Kidney (tissue), 14 donors: ENCODE data around the gene COG2. TPM values are rescaled to one million over a fixed set of nuclear protein-coding genes. Genes with fewer than 3 reads are reported as not detected.

ENCODE experiments used
- DNase-seq, 5 donors: peaks; one replicate each; pipeline ENCODE4 v3.0.0-alpha.2; 2013 to 2020
- FAIRE-seq: peaks from 2 replicates; lab custom pipeline; 2012; peaks lifted over from hg19 to GRCh38; lab: Jason Lieb, UNC
- H3K27ac ChIP-seq, 2 donors: one replicate each; pipeline ENCODE4 v1.7.0; 2013; ENCODE audit warnings: low read depth in 2 of 2, low read length in 2 of 2, inconsistent platforms in 1 of 2
- H3K27me3 ChIP-seq: one replicate; pipeline ENCODE4 v1.7.1; 2013; ENCODE audit warnings: low read length, inconsistent platforms; ENCODE audit not compliant: control insufficient read depth, insufficient read depth
- H3K36me3 ChIP-seq, 3 donors: one replicate each; pipeline versions ENCODE4 v1.7.0 to v1.7.1; 2013; ENCODE audit warnings: low read length in 3 of 3, control low read depth in 1 of 3, inconsistent platforms in 1 of 3; ENCODE audit not compliant: insufficient read depth in 3 of 3, control insufficient read depth in 2 of 3
- H3K4me1 ChIP-seq, 3 donors: one replicate each; pipeline versions ENCODE4 v1.7.0 to v1.7.1; 2013; ENCODE audit warnings: low read length in 3 of 3, inconsistent platforms in 1 of 3, low read depth in 1 of 3; ENCODE audit not compliant: control insufficient read depth in 2 of 3, insufficient read depth in 2 of 3
- H3K4me3 ChIP-seq, 3 donors: one replicate each; pipeline versions ENCODE4 v1.7.0 to v1.8.1; 2013; ENCODE audit warnings: low read length in 3 of 3, control low read depth in 1 of 3, inconsistent platforms in 1 of 3
- H3K9ac ChIP-seq, 3 donors: one replicate each; pipeline versions ENCODE4 v1.7.0 to v1.7.1; 2013; ENCODE audit warnings: low read length in 3 of 3, control low read depth in 1 of 3, inconsistent platforms in 1 of 3
- H3K9me3 ChIP-seq, 3 donors: one replicate each; pipeline versions ENCODE4 v1.7.0 to v1.7.1; 2013; ENCODE audit warnings: low read length in 3 of 3, control low read depth in 1 of 3, inconsistent platforms in 1 of 3; ENCODE audit not compliant: control insufficient read depth in 2 of 3, insufficient read depth in 1 of 3
- CTCF ChIP-seq: IDR thresholded peaks from 3 replicates; pipeline ENCODE4 v1.5.1; 2012; ENCODE audit warnings: mild to moderate bottlenecking, moderate library complexity, borderline replicate concordance; ENCODE audit not compliant: insufficient read depth; ENCODE audit errors: extremely low read depth
- intact Hi-C: fragments of 100-400 bp; cut with DNase I; formaldehyde crosslinking; loops from one replicate; pipeline ENCODE4 v1.11.1; 2022
- polyA plus RNA-seq: library from polyadenylated mRNA; stranded (reverse); fragments of 350-450 nt; fragmentation: Illumina TruSeq; extraction: RNeasy Lipid Tissue Mini Kit (QIAGEN cat#74804); gene quantifications from one replicate; pipeline ENCODE4 v1.2.3, GENCODE V29; 2014; ENCODE audit warnings: low read depth, low replicate concordance; ENCODE audit not compliant: insufficient read depth
- total RNA-seq: library from RNA; stranded (reverse); fragmentation: NEBNext Ultra II Directional; extraction: Animal tissue kit (Norgen Biotek cat#: 25700); gene quantifications from one replicate; pipeline ENCODE4 v1.2.1, GENCODE V29; 2021
- donor health status: control.
- donor health status: control.
- donor health status: control.
- donor health status: control.
- donor health status: control.
- donor health status: DM: yes; HTN: yes; CAD: no.
- donor health status: Normal renal cell carcinoma (clear cell type).

The COG2 gene
- total and polyA plus RNA-seq, 2 donors from 2014 or later = 17.9 to 30.7 TPM

DNA sequence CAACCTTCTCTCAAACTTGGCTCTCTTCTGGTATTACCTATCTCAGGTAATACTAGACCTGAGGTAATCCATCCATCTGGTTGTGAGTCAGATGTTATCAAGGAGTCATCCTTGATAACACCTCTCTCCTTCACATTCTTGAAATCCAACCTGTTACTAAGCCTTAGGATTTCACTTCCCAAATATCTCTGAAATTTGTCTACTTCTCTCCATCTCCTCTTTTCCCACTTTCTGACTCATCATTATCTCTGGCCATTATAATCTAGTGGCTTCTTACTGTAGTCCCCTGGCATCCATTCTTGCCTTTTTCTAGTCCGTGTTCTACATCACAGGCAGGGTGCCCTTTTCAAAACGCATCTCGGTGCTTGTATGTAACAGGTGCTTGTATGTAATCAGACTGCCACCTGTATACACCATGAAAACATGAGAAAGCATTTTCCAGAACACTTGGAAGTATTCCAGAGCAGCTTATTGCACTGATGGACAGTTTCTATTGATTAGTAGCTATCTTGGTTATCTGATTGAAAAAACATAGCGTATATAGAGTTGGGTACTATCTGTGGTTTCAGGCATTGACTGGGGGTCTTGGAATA lies 4.5 kb downstream of the COG2 start:
- no peak overlapping the region for H3K9ac ChIP-seq
- H3K4me1 ChIP-seq = peaks cover 0 to 12% (median 11%) of the 10 kb centered on the region in 3 donors
- no peak for TF ChIP-seq CTCF
- no peaks in the 10 kb centered on the region for H3K36me3 ChIP-seq
- H3K4me3 ChIP-seq = no peak overlapping the region
- H3K27ac ChIP-seq = no peak overlapping the region
- DNase-seq (no peak), FAIRE-seq (no peak)
- H3K27me3 ChIP-seq = no peaks in the 10 kb centered on the region
- no peaks in the 10 kb centered on the region for H3K9me3 ChIP-seq
- intact Hi-C loops = no loop called here

GRCh38 chr1:230647321-230647720 lies 5.0 kb downstream of the COG2 start:
- intact Hi-C loops = no loop called here

GRCh38 chr1:230648114-230648513 lies 5.8 kb downstream of the COG2 start:
- H3K27me3 ChIP-seq = no peaks in the 10 kb centered on the region
- H3K4me3 ChIP-seq = no peak overlapping the region
- DNase-seq = no peak
- no peak for FAIRE-seq
- no peak for TF ChIP-seq CTCF
- H3K27ac ChIP-seq = no peak overlapping the region
- H3K9ac ChIP-seq = no peak overlapping the region
- H3K36me3 ChIP-seq = no peaks in the 10 kb centered on the region
- intact Hi-C loops = no loop called here
- H3K9me3 ChIP-seq = peaks cover 0 to 1% (median 0%) of the 10 kb centered on the region in 3 donors
- H3K4me1 ChIP-seq = peaks cover 0 to 11% (median 10%) of the 10 kb centered on the region in 3 donors

More at GRCh38 chr1:230647321-230647720, 5.0 kb downstream of the COG2 start:
- FAIRE-seq (no peak), DNase-seq (no peak)
- H3K9ac ChIP-seq = no peak overlapping the region
- peaks cover 0 to 11% (median 10%) of the 10 kb centered on the region in 3 donors for H3K4me1 ChIP-seq
- H3K36me3 ChIP-seq = no peaks in the 10 kb centered on the region
- H3K27ac ChIP-seq = no peak overlapping the region
- no peak overlapping the region for H3K4me3 ChIP-seq
- H3K27me3 ChIP-seq = no peaks in the 10 kb centered on the region
- peaks cover 0 to 1% (median 0%) of the 10 kb centered on the region in 3 donors for H3K9me3 ChIP-seq
- no peak for TF ChIP-seq CTCF
